HepG2 (cell line): ENCODE measurements around the gene TRIM28. TPM values are rescaled to one million over a fixed set of nuclear protein-coding genes. Genes with fewer than 3 reads are reported as not detected.

Source experiments
- BRCA1 ChIP-seq: sonication (generic); formaldehyde crosslinking; IDR thresholded peaks from 2 replicates; pipeline ENCODE4 v1.4.0; 2020; ENCODE audit warnings: missing genetic modification reagents
- CBFB ChIP-seq: sonication (generic); formaldehyde crosslinking; IDR thresholded peaks from 2 replicates; pipeline ENCODE4 v1.4.0; 2020; ENCODE audit warnings: missing genetic modification reagents
- CEBPB ChIP-seq: IDR thresholded peaks from 2 replicates; pipeline ENCODE4 v1.6.1; 2011; ENCODE audit warnings: low read depth, low read length, improper control_type of control experiment, borderline replicate concordance
- GATAD1 ChIP-seq: IDR thresholded peaks from 2 replicates; pipeline ENCODE4 v1.6.1; 2016; ENCODE audit warnings: missing genetic modification reagents, missing compliant biosample characterization
- HNRNPL ChIP-seq: fragments of 200-400 bp; formaldehyde crosslinking; IDR thresholded peaks from 2 replicates; pipeline ENCODE4 v1.6.1; 2017; ENCODE audit warnings: mild to moderate bottlenecking, low read depth, low read length
- MIXL1 ChIP-seq: IDR thresholded peaks from 2 replicates; pipeline ENCODE4 v1.6.1; 2016
- MYNN ChIP-seq: sonication (generic); formaldehyde crosslinking; IDR thresholded peaks from 2 replicates; pipeline ENCODE4 v1.4.0; 2020; ENCODE audit warnings: mild to moderate bottlenecking, low read depth, missing genetic modification reagents
- NR2F1 ChIP-seq, 2 experiments: fragments of 450-650 bp in 1 of 2; formaldehyde crosslinking in 1 of 2; IDR thresholded peaks; 2 replicates each; pipeline versions ENCODE4 v1.5.0 to v1.6.1; 2016 to 2020; ENCODE audit warnings: mild to moderate bottlenecking in 1 of 2, missing compliant biosample characterization in 1 of 2, missing genetic modification reagents in 1 of 2, moderate library complexity in 1 of 2
- NRL ChIP-seq: sonication (generic); formaldehyde crosslinking; IDR thresholded peaks from 2 replicates; pipeline ENCODE4 v1.5.0; 2020; ENCODE audit warnings: missing genetic modification reagents, mild to moderate bottlenecking, moderate library complexity, borderline replicate concordance
- PPARG ChIP-seq: conservative IDR thresholded peaks from 2 replicates; pipeline ENCODE4 v1.6.1; 2016; ENCODE audit warnings: missing biosample characterization, missing genetic modification reagents
- REPIN1 ChIP-seq: sonication (generic); formaldehyde crosslinking; IDR thresholded peaks from 2 replicates; pipeline ENCODE4 v1.8.0; 2022; ENCODE audit warnings: missing genetic modification reagents, low read depth, mild to moderate bottlenecking, borderline replicate concordance
- REXO4 ChIP-seq: sonication (generic); formaldehyde crosslinking; IDR thresholded peaks from 2 replicates; pipeline ENCODE4 v1.8.0; 2022; ENCODE audit warnings: missing genetic modification reagents, mild to moderate bottlenecking, borderline replicate concordance
- SIX1 ChIP-seq: sonication (generic); formaldehyde crosslinking; IDR thresholded peaks from 2 replicates; pipeline ENCODE4 v1.4.0; 2020; ENCODE audit warnings: missing genetic modification reagents, borderline replicate concordance
- ZBTB3 ChIP-seq: sonication (generic); formaldehyde crosslinking; IDR thresholded peaks from 2 replicates; pipeline ENCODE4 v1.4.0; 2020; ENCODE audit warnings: low read depth, mild to moderate bottlenecking, moderate library complexity, missing genetic modification reagents, borderline replicate concordance
- ZFP36 ChIP-seq: fragments of 150-350 bp; IDR thresholded peaks from 2 replicates; pipeline ENCODE4 v1.6.1; 2018; ENCODE audit warnings: borderline replicate concordance, low read length, low read depth; ENCODE audit not compliant: partially characterized antibody
- ZFP36L1 ChIP-seq: sonication (generic); formaldehyde crosslinking; IDR thresholded peaks from 2 replicates; pipeline ENCODE4 v1.8.0; 2022; ENCODE audit warnings: mild to moderate bottlenecking, missing genetic modification reagents, moderate library complexity
- ZFP36L2 ChIP-seq: sonication (generic); formaldehyde crosslinking; IDR thresholded peaks from 2 replicates; pipeline ENCODE4 v1.4.0; 2020; ENCODE audit warnings: missing genetic modification reagents
- ZNF383 ChIP-seq: sonication (generic); formaldehyde crosslinking; IDR thresholded peaks from 2 replicates; pipeline ENCODE4 v1.4.0; 2020; ENCODE audit warnings: missing genetic modification reagents, mild to moderate bottlenecking, borderline replicate concordance
- ZNF605 ChIP-seq: sonication (generic); formaldehyde crosslinking; IDR thresholded peaks from 2 replicates; pipeline ENCODE4 v1.8.0; 2022; ENCODE audit warnings: mild to moderate bottlenecking, missing genetic modification reagents
- ZNF891 ChIP-seq: sonication (generic); formaldehyde crosslinking; IDR thresholded peaks from 2 replicates; pipeline ENCODE4 v1.5.0; 2020; ENCODE audit warnings: mild to moderate bottlenecking, missing genetic modification reagents
- polyA plus RNA-seq, 8 experiments: library from polyadenylated mRNA; depleted of rRNA in 3 of 8; stranded (reverse) in 7 of 8; unstranded in 1 of 8; fragments of >200 nt; fragmentation: Illumina TruSeq in 4 of 8; extraction: Trizol in 4 of 8; gene quantifications; 2 replicates each; pipeline versions ENCODE4 v1.2.1 to v1.2.3, GENCODE V29; 2011 to 2016; ENCODE audit warnings: low read depth in 4 of 8, missing spikeins in 1 of 8, mixed read lengths in 1 of 8; ENCODE audit not compliant: insufficient read depth in 1 of 8
- total RNA-seq, 5 experiments: library from RNA; depleted of rRNA; stranded (reverse); fragments of >200 nt; fragmentation: Illumina TruSeq; extraction: Trizol; gene quantifications; 2 replicates each; pipeline ENCODE4 v1.2.3, GENCODE V29; 2016; ENCODE audit warnings: low read depth in 1 of 5
- TF ChIP-seq, protein P1 (sequence below): sonication (generic); formaldehyde crosslinking; IDR thresholded peaks from 2 replicates; pipeline ENCODE4 v1.5.0; 2020; ENCODE audit warnings: mild to moderate bottlenecking, missing genetic modification reagents
- TF ChIP-seq, protein P2 (sequence below): sonication (generic); formaldehyde crosslinking; IDR thresholded peaks from 2 replicates; pipeline ENCODE4 v1.4.0; 2020; ENCODE audit warnings: mild to moderate bottlenecking, missing genetic modification reagents, borderline replicate concordance
- TF ChIP-seq, protein P3 (sequence below): sonication (generic); formaldehyde crosslinking; IDR thresholded peaks from 2 replicates; pipeline ENCODE4 v1.4.0; 2020; ENCODE audit warnings: missing genetic modification reagents

The TRIM28 gene
- total and polyA plus RNA-seq, 2 of the 13 experiments (the other 11 are each of a cell fraction or from before 2014, with no cell fraction given) = 361 to 439 TPM

DNA sequence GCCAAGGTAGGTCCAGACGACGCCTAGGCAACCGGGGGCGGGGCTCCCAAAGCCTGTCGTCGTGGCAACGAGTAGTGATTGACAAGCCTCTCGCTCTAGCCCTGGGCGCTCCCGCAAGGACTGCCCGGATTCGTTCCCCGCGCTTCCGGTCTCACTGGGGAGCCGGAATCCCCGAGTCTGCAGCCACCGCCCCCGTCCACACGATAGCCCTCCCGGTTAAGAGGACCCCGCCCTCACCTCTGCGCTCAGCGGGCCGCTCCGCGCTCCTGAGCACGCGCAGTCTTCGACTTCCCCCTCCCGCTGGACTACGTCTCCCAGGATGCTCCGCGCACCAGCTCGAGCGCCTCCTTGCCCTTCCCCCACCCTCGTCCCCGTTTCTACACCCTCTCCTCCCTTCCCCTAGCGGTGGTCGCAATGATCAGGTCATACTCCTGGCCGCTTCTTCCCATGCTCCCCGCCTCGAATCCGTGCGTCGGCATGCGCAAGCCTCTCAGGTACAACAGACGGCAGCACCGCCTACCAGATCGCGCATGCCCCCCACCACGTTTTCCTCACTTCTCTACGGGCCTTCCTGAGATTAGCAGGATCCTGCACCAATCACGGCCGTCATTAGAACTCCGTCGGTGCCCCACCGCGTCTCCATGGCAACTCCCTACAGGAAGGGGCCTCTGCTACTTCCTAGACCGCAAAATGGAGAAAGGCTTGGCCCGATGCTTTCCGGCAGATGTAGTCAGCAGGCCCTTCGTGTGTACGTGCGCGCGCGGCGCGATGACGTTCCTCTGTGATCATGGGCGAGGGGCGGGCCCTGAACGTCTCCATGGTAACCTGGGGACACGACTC, 29.2 kb downstream of the TRIM28 start, which contains the start of gene MZF1 (continued):
- TF ChIP-seq REPIN1 (CRISPR knock-in tag) (peak; percentile 50; the same call in 1 of the 2 replicates), ZNF605 (CRISPR knock-in tag) (no peak), ZFP36L1 (CRISPR knock-in tag) (no peak), REXO4 (no peak), ZBTB3 (CRISPR knock-in tag) (no peak), PPARG (CRISPR knock-in tag) (no peak), HNRNPL (no peak), NR2F1 (CRISPR knock-in tag; IDR thresholded peaks at IDR 0.05) (no peak), MYNN (no peak), NRL (CRISPR knock-in tag) (peak; percentile 85), CEBPB (no peak), MIXL1 (CRISPR knock-in tag) (0 out of 2 replicates have a peak, but pooled peaks have one; percentile 12), ZFP36L2 (no peak), ZNF891 (CRISPR knock-in tag) (peak; percentile 85), SIX1 (CRISPR knock-in tag) (no peak), BRCA1 (CRISPR knock-in tag) (no peak), GATAD1 (CRISPR knock-in tag) (peak; percentile 82), ZFP36 (no peak), CBFB (CRISPR knock-in tag) (peak; percentile 74), ZNF383 (CRISPR knock-in tag) (no peak; the same call in 1 of the 2 replicates)
- TF ChIP-seq, protein P1, sequence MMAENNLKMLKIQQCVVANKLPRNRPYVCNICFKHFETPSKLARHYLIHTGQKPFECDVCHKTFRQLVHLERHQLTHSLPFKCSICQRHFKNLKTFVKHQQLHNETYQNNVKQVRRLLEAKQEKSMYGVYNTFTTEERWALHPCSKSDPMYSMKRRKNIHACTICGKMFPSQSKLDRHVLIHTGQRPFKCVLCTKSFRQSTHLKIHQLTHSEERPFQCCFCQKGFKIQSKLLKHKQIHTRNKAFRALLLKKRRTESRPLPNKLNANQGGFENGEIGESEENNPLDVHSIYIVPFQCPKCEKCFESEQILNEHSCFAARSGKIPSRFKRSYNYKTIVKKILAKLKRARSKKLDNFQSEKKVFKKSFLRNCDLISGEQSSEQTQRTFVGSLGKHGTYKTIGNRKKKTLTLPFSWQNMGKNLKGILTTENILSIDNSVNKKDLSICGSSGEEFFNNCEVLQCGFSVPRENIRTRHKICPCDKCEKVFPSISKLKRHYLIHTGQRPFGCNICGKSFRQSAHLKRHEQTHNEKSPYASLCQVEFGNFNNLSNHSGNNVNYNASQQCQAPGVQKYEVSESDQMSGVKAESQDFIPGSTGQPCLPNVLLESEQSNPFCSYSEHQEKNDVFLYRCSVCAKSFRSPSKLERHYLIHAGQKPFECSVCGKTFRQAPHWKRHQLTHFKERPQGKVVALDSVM (CRISPR knock-in tag) = no peak
- TF ChIP-seq, protein P2, sequence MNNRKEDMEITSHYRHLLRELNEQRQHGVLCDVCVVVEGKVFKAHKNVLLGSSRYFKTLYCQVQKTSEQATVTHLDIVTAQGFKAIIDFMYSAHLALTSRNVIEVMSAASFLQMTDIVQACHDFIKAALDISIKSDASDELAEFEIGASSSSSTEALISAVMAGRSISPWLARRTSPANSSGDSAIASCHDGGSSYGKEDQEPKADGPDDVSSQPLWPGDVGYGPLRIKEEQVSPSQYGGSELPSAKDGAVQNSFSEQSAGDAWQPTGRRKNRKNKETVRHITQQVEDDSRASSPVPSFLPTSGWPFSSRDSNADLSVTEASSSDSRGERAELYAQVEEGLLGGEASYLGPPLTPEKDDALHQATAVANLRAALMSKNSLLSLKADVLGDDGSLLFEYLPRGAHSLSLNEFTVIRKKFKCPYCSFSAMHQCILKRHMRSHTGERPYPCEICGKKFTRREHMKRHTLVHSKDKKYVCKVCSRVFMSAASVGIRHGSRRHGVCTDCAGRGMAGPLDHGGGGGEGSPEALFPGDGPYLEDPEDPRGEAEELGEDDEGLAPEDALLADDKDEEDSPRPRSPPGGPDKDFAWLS (CRISPR knock-in tag) = no peak
- TF ChIP-seq, protein P3, sequence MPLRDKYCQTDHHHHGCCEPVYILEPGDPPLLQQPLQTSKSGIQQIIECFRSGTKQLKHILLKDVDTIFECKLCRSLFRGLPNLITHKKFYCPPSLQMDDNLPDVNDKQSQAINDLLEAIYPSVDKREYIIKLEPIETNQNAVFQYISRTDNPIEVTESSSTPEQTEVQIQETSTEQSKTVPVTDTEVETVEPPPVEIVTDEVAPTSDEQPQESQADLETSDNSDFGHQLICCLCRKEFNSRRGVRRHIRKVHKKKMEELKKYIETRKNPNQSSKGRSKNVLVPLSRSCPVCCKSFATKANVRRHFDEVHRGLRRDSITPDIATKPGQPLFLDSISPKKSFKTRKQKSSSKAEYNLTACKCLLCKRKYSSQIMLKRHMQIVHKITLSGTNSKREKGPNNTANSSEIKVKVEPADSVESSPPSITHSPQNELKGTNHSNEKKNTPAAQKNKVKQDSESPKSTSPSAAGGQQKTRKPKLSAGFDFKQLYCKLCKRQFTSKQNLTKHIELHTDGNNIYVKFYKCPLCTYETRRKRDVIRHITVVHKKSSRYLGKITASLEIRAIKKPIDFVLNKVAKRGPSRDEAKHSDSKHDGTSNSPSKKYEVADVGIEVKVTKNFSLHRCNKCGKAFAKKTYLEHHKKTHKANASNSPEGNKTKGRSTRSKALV (CRISPR knock-in tag) = no peak
